Measurements from ENCODE around the gene C1QTNF7.
A peak's percentile ranks its signal among the peaks of the same experiment; 100 is the strongest.

The C1QTNF7 gene

DNA sequence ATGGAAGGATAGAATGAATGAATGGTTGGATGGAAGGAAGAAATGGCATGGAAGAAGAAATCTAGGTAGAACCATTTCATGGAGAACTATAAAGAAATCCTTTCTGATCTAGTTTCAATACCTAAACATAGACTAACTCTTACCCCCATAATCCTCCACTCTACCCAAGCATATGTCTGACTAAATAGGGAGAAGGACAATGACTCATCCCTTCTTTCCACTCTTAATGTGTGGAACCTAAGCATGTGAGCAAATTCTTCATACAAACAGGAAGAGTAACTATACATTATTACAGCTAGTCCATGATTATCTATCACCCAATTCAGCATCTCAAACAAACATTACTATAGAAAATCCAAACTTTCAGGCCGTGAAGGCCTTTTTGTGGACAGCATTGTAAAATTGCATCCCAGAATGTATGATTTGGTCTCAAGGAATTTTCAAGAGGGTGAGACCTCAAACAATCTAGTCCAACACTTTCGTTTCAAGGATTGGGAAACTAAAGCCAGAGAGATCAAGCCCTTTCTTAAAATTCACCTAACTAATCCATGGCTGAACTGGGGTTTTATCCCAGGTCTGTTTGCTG, 11.2 kb downstream of the C1QTNF7 start:
- peak; percentile 51 for DNase-seq (ENCODE audit: low read depth)
- H3K4me3 ChIP-seq (ENCODE audit: low read depth, low read length), result no peak overlapping the region
- TF ChIP-seq CTCF (conservative IDR thresholded peaks at IDR 0.05; ENCODE audit: low read depth, low read length), result no peak

GRCh38 chr4:15443371-15444160, 15.7 kb downstream of the C1QTNF7 start:
- H3K4me3 ChIP-seq (ENCODE audit: low read depth, low read length), result no peak overlapping the region
- no peak for TF ChIP-seq CTCF (conservative IDR thresholded peaks at IDR 0.05; ENCODE audit: low read depth, low read length)
- no peak for DNase-seq (ENCODE audit: low read depth)

- no peak for DNase-seq (ENCODE audit: low read depth)
- no peak overlapping the region for H3K4me3 ChIP-seq (ENCODE audit: low read depth, low read length)
- no peak for TF ChIP-seq CTCF (conservative IDR thresholded peaks at IDR 0.05; ENCODE audit: low read depth, low read length)
These were observed 16.4 kb downstream of the C1QTNF7 start for GRCh38 chr4:15444276-15444675.

GRCh38 chr4:15444879-15445547, 17.2 kb downstream of the C1QTNF7 start:
- no peak for DNase-seq (ENCODE audit: low read depth)
- no peak overlapping the region for H3K4me3 ChIP-seq (ENCODE audit: low read depth, low read length)
- no peak for TF ChIP-seq CTCF (conservative IDR thresholded peaks at IDR 0.05; ENCODE audit: low read depth, low read length)

GRCh38 chr4:15451181-15451865, 23.5 kb downstream of the C1QTNF7 start:
- TF ChIP-seq CTCF (conservative IDR thresholded peaks at IDR 0.05; ENCODE audit: low read depth, low read length), result no peak
- no peak overlapping the region for H3K4me3 ChIP-seq (ENCODE audit: low read depth, low read length)
- peak; percentile 73 for DNase-seq (ENCODE audit: low read depth)

DNA sequence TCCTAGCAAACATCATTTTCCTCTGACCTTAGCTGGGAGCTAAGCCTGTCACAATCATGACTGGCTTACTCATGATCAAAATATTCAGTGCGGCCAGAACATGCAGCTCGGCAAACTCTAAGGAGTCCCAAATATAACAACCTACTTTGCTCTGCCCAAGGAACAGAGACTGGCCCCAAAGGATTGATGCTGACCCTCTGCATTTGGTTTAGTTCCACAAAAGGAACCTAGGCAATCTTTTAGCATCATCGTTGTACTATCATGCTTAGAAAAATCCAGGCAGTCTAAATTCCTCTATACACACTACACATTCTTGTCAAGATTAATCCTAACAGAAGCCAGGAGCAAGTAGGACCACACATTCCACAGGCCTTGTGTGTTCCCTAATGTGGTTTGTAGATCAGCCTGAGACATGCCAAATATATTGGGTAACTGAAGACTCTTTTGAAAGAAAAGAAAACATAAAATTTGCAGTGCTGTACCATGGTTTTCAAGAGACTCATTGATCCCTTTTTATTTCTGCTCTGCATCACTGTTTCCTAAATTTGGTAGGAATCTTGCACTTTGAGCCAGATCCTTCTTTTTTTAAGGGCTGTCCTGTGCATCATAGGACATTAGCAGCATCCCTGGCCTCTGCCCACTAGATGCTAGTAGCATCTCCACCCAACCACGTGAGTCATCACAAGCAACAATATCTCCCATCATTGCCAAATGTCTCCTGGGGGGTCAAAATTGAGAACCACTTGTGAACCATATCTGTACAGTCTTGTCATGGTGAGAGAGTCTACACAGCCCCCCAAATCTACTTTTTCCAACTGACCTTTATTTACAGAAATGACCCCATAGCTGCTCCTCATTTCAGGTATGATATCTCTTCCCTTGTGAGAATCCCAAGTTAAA, 24.3 kb downstream of the C1QTNF7 start:
- DNase-seq (ENCODE audit: low read depth), result peak; percentile 97

More for the DNA sequence above, 24.3 kb downstream of the C1QTNF7 start:
- no peak for TF ChIP-seq CTCF (conservative IDR thresholded peaks at IDR 0.05; ENCODE audit: low read depth, low read length)
- H3K4me3 ChIP-seq (ENCODE audit: low read depth, low read length), result no peak overlapping the region

All from choroid plexus epithelial cell (primary cell).